Skin of body (tissue), 2 donors: ENCODE measurements around the gene HSD11B1L. TPM values are rescaled to one million over a fixed set of nuclear protein-coding genes. Genes with fewer than 3 reads are reported as not detected.

Source experiments
- DNase-seq: peaks from one replicate; lab custom pipeline; 2025; lab: John Stamatoyannopoulos, UW
- total RNA-seq: library from RNA; depleted of rRNA; stranded (reverse); fragments of >200 nt; gene quantifications from one replicate; pipeline ENCODE4 v1.2.3, GENCODE V29; 2014

HSD11B1L gene, protein sequence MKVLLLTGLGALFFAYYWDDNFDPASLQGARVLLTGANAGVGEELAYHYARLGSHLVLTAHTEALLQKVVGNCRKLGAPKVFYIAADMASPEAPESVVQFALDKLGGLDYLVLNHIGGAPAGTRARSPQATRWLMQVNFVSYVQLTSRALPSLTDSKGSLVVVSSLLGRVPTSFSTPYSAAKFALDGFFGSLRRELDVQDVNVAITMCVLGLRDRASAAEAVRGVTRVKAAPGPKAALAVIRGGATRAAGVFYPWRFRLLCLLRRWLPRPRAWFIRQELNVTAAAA
- 2.4 TPM for total RNA-seq

DNA sequence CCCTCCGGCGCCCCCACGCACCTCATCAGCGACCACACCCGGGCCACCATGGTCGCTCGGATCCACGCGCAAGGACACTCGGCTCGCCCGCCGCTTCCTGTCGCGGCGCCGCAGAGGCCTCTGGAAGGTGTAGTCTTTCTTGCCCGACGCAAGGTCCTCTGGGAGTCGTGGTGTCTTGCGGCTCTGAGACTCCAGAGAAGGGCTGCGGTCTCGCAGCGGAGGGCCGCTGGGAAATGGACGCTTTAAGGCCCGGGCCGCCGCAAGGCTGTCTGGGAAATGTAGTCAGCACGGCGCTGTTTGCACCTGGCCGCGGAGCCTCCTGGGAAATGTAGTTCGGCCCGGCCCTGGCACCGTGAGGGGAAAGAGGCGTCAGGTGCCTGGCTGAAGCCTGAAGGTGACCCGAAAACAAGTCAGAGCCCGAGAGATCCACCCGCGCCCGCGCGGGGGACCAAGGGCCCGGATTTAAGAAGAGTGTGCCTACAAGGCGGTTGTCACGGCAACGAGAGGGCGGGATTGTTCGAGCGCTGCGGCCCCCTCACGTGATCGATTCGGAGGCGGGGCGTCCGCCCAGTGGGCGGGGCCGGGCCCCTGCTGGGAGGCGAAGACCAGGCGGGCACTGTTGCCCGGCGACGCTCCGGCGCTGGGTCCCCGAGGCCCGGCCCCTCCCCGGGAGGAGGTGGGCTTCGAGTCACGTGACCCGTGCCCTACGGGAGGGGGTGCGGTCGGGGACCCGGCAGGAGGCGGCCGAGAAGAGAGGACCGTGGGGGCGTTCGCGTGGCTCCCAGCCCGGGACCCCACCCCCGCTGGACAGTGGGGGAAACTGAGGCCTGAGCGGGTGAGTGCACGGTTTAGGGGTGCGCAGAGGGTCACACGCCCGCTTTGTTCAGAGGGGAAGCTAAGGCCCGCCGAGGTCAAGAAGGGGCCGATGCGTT is at the start of gene HSD11B1L, which contains the start of gene MICOS13:
TSS of gene HSD11B1L (plus strand) at position 591 of the 932 bp plus-strand sequence. CDS start 3,806 bp downstream, outside the sequence.
TSS of gene MICOS13 (minus strand) at position 80 of the 932 bp plus-strand sequence. CDS start at position 50, 30 bp downstream.
- DNase-seq, result peak; percentile 98

DNA sequence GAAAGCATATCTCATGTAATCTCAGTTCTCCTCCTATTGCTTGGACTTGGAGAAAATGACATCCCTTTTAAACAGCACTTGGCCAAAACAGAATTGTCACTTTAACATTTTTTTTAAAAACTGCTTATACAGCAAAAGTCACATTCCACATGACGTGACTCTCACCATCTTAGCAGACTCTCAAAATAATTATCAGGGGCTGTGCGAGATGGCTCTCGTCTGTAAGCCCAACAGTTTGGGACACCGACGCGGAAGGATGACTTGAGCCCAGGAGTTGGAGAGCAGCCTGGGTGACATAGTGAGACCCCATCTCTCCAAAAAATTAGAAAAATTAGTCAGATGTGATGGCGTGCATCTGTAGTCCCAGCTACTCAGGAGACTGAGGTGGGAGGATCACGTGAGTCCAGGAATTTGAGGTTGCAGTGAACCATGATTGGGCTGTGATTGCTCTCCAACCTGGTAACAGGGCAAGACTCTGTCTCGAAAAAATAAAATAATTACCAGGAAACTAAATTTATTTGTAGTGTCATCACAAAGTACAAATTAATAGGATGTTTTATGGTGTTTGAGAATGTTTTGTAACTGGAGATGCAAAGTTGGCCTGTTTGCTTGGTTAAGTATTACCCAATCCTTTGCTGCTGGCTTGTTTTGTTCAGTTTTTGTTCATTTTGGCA is 49.1 kb upstream of the HSD11B1L start:
- no peak for DNase-seq

DNA sequence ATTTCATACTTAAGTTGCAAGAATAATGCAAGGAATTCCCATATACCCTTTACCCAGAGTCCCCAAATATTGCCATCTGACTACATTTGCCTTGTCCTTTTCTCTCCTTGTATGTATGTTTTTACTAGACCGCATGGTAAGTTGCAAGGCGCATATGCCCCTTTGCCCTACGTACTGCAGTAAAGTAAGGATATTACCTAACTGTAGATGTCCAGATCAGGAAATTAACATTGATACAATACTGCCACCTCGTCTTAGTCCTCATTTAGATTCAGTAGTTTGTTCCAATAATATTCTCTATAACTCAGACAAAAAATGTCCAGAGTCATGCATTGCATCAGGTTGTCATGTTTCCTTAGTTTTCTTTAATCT is 48.6 kb upstream of the HSD11B1L start:
- no peak for DNase-seq

DNA sequence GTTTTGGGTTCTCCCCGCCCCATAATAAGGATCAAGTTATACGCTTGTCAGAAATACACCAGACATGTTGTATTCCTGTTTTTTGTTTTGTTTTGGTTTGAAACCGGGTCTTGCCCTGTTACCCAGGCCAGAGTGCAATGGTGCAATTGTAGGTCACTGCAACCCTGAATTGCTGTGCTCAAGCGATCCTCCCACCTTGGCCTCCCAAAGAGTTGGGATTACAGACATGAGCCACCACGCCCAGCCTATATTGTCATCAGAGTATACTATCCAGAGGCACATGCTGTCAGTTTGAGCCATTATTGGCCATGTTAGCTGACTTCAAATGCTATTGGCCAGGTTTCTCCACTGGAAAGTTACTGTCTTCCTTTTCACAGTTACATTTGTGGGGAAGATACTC is 48.2 kb upstream of the HSD11B1L start:
- DNase-seq, result no peak

DNA sequence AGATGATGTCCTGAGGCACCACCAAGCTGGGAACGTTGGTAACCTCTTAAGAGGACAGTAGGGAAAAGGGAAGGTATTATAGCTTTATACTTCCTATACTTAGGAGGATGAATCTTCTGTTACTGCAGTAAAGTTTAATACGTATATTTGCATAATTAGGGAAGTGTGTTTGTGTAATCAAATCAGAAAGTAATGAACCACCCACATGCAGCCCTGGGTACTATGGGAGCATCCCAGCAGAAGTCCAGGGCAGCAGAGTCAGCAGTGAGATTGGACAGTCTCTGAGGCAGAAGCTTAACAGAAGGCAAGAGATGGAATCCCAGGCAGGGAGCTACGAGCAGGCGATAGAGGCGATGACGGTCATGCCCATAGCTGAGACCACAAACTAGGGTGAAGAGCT is 45.4 kb upstream of the HSD11B1L start:
- DNase-seq, result no peak

DNA sequence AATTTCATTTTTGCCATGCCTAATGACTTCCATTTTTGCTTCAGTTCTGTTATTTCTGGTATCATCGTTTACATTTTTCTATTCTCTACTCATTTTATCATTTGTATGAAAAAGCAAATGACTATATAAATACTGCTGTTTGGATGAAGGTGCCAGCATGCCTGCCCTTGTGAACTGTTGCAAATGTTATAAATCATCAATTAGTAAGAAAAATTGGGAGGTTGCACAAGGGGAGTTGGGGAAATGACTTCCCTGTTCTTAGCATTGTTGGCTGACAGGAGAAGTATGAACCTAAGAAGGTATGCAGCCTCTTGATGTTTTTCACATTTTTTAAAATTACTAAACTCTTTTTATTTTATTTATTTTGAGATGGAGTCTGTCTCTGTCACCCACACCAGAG is 42.9 kb upstream of the HSD11B1L start:
- no peak for DNase-seq

DNA sequence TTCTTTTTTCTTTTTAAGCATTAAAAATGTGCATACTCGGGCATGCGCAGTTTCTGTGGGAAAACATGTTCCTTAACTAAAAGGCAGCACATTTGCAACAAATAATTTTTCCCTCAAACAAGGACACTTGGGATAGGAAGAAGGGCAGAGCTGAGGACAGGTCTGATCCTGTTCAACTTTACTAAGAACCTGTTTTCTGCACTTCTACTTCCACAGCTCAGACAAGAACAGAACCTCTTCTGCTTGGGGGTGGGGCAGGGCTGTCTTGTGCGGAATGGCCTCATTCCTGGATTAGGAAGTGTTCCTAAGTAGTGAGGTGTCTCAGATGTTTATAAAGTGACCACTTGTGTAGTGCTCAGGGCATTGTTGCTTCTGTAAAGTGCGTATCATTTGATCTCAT is 39.7 kb upstream of the HSD11B1L start:
- DNase-seq, result no peak

DNA sequence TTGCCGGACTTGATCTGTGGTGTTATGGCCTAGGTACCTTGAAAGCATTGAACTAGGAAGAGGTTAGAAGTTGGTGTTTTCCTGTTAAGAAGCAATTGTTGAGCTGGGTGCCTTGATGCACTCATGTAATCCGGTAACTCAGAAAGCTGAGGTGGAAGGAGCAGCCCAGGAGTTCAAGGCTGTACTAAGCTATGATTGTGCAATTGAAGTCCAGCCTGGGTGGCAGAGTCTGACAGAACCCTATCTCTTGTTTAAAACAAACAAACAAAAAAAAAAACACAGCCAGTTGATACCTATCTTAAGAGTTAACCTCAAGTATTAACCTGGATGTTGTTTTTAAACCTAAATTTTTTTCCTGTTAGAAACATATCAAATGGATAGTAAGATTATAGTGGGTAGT is 38.6 kb upstream of the HSD11B1L start:
- no peak for DNase-seq

GRCh38 chr19:5643060-5643459 is 37.8 kb upstream of the HSD11B1L start:
- no peak for DNase-seq

DNA sequence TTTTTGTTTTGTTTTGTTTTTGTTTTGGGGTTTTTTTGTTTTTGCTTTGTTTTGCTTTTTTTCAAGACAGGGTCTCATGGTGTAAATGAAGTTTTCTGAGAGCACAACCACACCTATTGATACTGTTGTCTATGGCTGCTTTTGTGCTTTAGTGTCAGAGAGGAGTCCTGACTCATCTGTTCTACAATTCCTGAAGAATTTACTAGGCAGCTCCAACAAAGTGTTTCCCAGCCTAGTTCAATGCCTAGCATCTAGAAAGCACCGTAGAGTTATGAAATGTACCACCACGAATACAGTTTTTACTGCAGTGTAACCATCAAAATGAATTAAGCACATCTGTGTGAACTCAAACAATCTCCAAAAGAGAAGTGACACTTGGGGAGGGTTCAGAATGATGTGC is 36.8 kb upstream of the HSD11B1L start:
- DNase-seq, result no peak

DNA sequence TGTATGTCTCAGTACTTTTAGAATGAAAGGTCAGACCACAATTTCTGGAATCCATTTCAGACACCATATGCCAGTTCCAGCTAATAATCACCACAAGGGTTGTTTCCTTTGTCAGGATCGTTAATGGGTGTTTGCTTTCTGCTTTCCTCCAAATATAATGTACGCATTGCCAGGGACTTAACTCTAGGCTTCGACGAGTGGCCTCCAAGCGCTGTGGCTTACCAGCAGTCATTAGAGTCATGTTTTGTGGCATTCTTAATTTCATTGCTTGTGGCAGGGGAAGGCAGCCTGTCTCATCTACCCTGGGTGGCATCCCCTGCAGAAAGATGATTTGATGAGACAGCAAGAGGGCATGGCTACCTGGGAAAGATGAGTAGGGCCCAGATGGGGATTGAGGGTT is 35.4 kb upstream of the HSD11B1L start:
- no peak for DNase-seq

- no peak for DNase-seq
Observed at GRCh38 chr19:5646703-5647102, 34.1 kb upstream of the HSD11B1L start.

GRCh38 chr19:5648464-5648863 is 32.4 kb upstream of the HSD11B1L start:
- no peak for DNase-seq

DNA sequence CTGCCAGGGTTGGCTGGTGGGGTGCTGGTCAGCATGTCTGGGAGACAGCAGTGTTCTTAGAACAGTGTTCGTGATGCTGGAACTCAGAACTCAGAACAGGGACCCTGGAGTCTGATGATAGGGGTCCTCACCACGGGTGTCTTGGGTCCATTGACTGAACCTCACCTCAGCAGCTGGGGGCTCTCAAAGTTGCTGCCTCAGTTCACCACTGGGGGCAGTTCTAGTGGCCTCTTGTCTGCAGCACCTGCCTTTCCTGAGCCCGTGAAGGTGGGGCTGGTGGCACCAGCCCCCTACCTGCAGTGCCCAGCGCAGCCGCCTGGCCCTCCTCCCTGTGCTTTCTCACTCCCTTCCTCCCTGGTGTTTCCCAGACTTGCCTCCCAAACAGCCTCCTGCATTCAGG is 29.5 kb upstream of the HSD11B1L start:
- no peak for DNase-seq

- no peak for DNase-seq
Observed at GRCh38 chr19:5652261-5652660, 28.6 kb upstream of the HSD11B1L start.

- no peak for DNase-seq
Observed at GRCh38 chr19:5654931-5655330, 25.9 kb upstream of the HSD11B1L start.

DNA sequence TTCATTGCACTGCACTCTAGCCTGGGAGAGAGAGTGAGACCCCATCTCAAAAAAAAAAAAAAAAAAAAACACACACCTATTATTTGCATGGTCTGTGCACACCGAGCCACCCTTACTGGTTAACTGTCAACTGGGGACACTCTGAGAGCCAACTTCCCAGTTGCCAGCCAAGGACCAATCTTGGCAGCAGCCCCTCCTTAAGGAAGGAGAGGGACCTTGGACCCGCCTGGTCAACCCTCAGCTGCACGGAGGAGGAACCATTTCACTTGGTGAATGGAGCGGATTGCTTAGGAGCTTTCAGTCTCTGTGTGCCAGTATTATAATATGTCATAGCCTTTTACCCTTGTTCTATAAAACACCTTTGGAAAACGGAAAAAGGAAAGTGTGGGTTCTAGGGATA is 25.4 kb upstream of the HSD11B1L start:
- no peak for DNase-seq

DNA sequence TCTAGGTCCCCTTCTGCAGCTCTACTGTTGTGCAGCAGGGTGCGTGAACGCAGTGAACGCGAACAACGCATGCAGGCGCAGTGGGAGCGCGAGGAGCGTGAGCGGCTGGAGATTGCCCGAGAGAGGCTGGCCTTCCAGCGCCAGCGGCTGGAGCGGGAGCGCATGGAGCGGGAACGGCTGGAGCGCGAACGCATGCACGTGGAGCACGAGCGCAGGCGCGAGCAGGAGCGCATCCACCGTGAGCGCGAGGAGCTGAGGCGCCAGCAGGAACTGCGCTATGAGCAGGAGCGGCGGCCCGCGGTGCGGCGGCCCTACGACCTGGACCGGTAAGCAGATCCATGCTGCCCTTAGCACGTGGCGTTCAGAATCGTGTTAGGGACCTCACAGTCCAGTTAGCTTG is 19.3 kb upstream of the HSD11B1L start:
- DNase-seq, result no peak

- DNase-seq, result no peak
Observed at GRCh38 chr19:5663904-5664303, 16.9 kb upstream of the HSD11B1L start.

GRCh38 chr19:5664515-5664914 is 16.3 kb upstream of the HSD11B1L start:
- DNase-seq, result no peak

- DNase-seq, result no peak
Observed at GRCh38 chr19:5665781-5666513, 14.9 kb upstream of the HSD11B1L start.
